NCI-H460 (cell line): Measurements from ENCODE around the gene NTHL1. TPM values are rescaled to one million over a fixed set of nuclear protein-coding genes. Genes with fewer than 3 reads are reported as not detected.

ENCODE experiments used
- DNase-seq: peaks from one replicate; pipeline ENCODE4 v3.0.0-alpha.2; 2016; ENCODE audit warnings: low read depth; ENCODE audit errors: extremely low read depth
- polyA plus RNA-seq: library from polyadenylated mRNA; depleted of rRNA; stranded (reverse); fragments of >200 nt; gene quantifications from 2 replicates; pipeline ENCODE4 v1.2.3, GENCODE V29; 2014; cell fraction: nucleus; rRNA removed
- total RNA-seq: library from RNA; depleted of rRNA; stranded (reverse); fragments of >200 nt; shearing (Covaris generic); gene quantifications from 2 replicates; pipeline ENCODE4 v1.2.3, GENCODE V29; 2014; rRNA removed

The NTHL1 gene
- total RNA-seq = 18.0 and 20.2 TPM in 2 replicates
- polyA plus RNA-seq = 61.1 and 62.2 TPM in 2 replicates

DNA sequence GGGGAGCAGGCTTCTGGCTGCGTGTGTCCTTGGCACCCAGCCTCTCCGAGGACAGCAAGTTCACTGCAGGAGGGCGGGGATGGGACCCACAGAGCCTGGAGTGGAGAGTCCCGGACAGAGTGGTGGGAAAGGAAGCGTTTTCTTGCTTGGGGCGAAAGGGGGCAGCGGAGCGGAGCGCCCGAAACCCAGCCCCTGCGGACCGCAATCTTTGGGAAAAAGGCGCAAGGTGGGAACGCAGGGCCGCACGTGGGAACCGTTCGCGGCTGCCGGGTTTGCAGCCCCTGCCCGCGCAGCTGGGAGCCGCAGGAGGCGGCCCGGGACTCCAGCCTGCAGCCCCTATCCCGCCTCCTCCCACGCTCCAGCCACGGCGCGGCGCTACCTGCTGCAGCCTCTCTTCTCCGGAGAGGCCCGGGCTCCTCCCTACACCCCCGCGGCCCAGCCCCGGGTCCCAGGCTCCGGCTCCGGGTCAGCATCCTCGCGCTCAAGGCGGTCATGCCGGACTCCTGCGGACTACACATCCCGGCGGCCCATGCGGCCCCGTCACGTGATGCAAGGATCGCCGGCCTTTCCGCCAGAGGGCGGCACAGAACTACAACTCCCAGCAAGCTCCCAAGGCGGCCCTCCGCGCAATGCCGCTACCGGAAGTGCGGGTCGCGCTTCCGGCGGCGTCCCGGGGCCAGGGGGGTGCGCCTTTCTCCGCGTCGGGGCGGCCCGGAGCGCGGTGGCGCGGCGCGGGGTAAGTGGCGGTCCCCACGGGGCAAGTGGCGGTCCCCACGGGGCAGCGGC is at the start of gene NTHL1, which contains the start of gene TSC2:
TSS of gene NTHL1 (minus strand) at position 505 of the 786 bp plus-strand sequence. CDS start at position 494, 11 bp downstream.
TSS of gene TSC2 (plus strand) at position 656 of the 786 bp plus-strand sequence. CDS start 631 bp downstream, outside the sequence.
- DNase-seq = peak; percentile 93

DNA sequence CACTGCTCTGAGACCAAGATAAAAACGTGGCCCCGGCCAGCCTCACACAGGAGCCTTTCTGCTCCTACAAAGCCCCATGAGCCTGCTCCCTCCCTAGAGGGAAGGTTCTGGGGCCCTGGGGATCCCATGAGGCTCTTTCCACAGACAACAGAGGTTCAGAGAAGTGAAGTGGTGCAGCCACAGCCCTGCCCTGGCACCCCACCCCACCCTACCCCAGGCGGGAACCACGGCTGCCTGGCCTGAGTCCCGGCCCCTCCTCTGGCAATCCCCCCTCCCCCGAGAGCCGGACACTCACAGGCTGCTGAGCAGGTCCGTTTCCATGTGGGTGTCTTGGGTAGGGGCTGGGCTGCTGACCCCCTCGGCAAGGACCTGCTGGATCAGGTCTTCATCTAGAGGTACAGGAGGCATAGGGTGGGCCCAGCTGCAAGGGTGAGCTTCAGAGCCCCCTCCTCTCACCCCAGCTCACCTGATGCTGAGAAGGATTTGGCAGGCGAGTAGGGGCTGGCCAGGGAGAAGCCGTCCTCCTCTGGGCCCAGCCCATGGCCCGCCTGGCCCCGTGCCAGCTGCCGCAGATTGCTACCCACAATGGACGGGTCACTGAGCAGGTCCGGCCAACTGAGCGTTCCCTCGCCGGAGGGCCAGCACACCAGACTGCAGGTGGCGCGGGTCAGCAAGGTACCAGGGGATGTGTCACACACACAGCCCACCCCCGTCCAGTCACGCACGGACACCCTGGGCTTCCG is 49.4 kb upstream of the NTHL1 start:
- no peak for DNase-seq

DNA sequence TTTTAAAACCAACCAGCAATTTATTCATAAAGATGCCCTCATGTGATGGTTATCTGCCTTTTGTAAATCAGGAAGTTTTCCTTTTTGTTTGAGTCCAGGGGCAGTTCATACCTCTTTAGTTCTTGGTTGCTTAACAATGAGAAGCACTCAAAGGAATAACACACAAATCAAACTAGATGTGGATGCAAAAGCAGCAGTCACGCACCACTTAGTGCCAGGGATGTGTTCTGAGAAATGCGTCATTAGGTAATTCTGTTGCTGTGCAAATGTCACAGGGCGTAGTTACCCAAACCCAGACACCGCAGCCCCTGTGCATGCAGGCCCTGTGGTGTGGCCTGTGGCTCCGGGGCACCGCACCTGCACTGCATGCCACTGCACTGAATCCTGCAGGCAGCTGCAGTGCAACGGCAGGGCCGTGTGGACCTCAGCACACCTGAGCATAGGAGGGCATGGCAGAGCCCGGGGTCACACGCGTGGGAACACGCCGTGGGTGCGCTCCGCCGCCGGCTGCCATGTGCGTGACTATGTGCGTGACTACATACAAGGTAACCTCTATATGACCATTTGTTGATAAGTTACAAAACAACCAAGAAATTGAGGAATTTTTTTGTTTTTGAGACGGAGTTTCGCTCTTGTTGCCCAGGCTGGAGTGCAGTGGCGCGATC is 48.4 kb upstream of the NTHL1 start:
- DNase-seq = no peak

DNA sequence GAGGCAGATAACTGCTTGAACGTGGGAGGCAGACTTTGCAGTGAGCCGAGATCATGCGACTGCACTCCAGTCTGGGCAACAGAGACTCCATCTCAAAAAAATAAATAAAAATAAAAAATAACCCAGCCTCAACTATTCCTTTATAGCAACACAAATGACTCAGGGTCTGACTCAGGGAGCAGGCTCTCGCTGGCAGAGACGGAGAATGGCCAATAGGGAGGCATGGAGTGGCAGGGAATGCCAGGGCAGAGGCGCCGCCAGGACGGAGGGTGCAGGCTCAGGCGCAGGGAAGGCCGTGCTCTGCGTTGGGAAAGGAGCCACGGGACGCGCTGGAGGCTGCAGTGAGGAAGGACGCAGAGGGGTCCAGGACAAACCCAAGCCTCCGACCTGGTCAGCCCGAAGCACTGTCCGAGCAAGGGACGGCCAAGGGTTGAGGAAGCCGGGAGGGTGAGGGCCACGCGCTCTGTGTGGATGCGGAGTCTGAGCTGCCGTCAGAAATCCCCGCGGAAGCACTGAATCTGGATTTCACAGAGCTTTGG is 47.8 kb upstream of the NTHL1 start:
- DNase-seq = no peak

DNA sequence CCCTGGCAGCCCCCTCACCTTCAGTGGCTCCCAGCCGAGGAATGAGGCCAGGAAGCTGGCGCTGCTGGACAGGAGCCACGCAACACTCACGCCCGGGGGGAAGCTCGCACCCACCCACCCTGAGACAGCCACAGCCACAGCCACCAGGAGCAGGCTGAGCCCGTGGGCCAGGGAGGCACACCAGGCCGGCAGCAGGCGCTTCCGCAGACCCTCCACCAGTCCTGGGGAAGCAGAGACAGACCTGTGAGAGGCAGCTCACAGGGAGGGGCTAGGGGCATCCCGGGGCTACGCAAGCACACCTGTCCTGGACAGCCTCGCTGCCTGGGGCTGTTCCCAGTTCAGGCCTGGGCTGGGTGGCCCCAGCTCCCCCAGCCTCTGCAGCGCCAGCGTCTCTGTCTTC is 46.2 kb upstream of the NTHL1 start:
- DNase-seq = no peak

DNA sequence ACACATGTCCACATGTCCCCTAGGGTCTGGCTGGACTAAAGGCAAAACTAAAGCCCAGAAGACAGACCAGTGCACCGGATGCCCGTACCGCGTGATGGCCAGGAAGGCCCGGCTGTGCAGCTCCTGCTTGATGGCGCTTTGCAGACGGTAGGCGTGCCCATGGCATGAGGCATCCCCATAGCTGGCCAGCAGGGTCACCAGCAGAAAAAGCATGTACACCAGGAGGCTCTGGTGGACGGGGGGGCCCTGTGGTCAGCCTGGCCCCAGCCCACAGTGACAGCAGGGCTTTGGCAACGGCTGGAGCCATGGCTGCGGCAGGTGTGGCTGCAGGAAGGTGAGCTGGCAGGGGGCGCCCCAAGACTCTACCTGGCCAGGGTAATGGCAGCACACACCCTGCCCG is 45.2 kb upstream of the NTHL1 start:
- no peak for DNase-seq

GRCh38 chr16:2092256-2092620 is 44.6 kb upstream of the NTHL1 start:
- no peak for DNase-seq

DNA sequence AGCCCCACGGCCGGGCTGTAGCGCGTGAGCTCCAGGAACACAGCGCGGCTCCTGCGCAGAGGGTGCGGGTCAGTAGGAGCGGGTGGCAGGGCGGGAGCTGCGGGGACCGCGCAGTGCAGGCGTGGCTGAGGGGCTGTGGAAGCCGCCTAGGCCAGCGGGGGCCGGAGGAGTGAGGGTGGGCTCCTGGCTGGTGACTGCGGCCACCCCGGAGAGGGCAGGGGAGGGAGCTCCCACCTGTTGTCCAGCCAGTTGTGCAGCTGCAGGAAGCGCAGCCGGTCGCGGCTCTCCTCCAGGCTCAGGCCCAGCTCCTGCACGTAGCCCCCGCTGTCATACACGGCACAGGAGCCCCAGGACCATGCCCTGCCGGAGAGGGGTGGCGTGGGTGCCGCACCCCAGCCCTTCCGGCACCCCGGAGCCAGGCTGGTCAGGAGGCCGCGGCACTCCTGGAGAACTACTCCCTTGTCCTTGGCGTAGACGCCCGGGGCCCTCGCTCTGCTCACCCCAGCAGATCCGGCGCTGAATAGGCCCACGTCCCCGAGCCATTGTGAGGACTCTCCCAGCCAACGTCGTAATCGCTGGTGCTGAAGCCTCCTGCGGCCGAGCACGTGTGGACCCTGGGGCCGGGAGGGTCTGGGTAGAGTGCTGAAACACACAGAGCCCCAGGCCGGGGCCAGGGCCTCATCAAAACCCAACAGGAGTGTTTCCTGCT is 44.1 kb upstream of the NTHL1 start:
- DNase-seq = no peak

- peak; percentile 77 for DNase-seq
Measured at GRCh38 chr16:2090777-2091546, 43.3 kb upstream of the NTHL1 start.

GRCh38 chr16:2090481-2090776 is 42.8 kb upstream of the NTHL1 start:
- no peak for DNase-seq

GRCh38 chr16:2089706-2090480 is 42.3 kb upstream of the NTHL1 start:
- no peak for DNase-seq

DNA sequence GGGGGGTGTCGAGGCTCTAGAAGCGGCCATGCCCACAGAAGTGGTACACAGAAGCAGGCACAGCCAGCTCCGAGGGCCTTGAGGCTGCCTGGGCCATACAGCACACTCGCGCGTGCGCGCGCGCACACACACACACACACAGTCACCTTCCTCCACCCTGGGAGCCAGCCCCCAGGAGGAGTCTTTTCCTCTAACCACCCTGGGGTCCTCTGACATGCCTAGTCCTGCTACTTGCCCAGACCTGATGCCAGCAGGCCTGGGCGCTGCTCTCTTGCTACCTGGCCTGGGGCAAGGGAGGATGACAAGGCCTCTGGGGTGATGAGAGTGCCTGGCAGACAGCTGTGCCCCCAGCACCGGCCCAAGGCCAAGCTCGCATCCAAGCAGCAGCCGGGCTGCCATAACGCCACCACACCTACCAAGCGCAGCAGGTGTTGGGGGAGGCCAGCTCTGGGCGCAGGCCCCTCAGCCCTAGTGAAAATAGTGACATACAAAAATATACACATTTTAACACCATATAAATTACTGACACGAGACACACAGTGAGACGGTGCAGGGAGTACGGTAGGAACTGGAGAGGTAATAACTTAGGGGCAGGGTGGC is 41.2 kb upstream of the NTHL1 start:
- DNase-seq = no peak

DNA sequence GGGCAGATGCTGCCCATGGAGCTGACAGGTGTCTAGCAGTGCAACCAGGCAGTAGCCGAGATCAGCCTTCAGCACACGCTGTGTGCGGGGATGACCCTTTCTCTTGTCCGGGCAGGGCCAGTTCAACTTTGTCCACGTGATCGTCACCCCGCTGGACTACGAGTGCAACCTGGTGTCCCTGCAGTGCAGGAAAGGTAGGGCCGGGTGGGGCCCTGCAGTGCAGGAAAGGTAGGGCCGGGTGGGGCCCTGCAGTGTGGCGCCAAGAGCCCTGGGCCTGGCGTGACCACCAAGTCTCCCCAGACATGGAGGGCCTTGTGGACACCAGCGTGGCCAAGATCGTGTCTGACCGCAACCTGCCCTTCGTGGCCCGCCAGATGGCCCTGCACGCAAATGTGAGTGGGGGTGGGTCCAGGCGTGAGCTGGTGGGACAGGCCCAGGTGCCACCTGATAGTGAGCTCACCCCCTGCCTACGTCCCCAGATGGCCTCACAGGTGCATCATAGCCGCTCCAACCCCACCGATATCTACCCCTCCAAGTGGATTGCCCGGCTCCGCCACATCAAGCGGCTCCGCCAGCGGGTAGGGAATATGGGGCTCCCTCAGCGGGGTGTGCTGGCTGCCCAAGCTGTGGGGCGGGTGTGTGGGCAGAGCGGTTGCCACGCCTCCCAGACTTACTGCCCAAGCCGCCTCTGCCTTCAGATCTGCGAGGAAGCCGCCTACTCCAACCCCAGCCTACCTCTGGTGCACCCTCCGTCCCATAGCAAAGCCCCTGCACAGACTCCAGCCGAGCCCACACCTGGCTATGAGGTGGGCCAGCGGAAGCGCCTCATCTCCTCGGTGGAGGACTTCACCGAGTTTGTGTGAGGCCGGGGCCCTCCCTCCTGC is 40.4 kb upstream of the NTHL1 start:
- DNase-seq = no peak

DNA sequence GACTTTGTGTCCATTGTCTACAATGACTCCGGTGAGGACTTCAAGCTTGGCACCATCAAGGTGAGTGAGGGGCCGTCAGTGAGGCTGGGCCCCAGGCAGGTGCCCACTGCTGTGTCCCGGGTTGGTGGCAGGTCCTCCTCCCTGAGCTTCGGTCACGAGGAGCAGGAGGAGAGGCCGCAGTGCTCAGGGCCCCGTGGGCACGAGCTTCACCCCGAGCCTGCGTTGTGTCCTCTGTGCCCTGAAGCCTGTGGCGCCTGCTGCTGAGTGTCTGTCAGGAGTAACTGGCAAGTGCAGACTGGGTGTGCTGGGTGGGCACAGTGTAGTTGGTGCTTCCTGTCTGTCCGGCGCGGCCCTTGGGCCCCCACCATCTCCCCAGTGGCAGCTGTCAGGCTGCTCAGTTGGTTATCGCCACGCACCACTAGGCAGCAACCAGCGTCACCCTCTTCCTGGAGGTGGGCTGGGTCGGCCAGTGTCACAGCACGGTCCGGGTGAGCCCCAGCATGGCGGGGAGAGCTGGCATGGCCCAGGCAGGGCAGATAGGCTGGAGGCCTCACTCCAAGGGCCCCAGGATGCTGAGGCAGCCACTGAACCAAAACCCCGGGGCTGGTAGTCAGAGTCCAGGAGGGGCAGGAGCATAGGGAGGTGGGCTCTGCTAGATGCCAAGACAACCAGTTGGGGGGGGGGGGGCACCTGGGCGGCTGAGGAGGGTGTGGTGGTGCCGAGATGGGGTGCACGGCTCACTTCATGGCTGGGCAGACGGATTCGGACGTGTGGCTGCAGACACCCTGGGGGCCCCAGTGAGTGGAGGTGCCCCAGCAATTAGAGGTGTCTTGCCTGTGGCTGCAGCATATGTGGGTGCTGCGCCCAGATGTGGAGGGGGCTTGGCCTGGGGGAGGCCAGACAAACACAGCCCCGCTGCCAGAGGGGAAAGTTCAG is 39.4 kb upstream of the NTHL1 start:
- no peak for DNase-seq

DNA sequence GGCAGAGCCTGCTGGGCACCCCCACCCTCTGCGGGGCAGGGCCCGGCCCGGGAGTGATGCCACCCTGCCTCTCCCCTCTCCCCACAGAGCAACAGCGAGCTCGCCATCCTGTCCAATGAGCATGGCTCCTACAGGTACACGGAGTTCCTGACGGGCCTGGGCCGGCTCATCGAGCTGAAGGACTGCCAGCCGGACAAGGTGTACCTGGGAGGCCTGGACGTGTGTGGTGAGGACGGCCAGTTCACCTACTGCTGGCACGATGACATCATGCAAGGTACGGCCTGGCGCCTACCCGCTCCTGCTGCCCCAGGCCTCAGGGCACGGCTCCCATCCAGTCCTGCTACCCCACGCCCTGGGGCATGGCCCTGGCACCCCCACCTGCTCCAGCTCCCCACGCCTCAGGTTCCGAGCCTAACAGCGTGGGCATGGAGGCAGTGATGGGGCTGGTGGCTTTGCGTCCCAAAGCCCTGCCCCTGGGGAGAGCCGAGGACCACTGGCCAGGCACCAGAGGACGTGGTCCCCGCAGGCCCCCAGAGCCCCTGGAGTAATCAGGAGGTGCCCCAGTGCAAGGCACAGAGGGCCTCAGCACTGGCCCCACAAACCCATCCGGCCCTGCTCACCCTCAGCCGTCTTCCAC is 38.6 kb upstream of the NTHL1 start:
- DNase-seq = no peak

GRCh38 chr16:2085669-2086068 is 38.0 kb upstream of the NTHL1 start:
- DNase-seq = peak; percentile 26
